ENCODE results near the gene PALD1.

Gene PALD1

GRCh38 chr10:70462349-70462984 lies 16.1 kb upstream of the PALD1 start:
- no peak overlapping the region for H3K4me3 ChIP-seq (ENCODE audit: low read length)
- TF ChIP-seq ZNF274 (IDR thresholded peaks at IDR 0.05; ENCODE audit: low read depth, low read length) = no peak

GRCh38 chr10:70465278-70465677 lies 13.3 kb upstream of the PALD1 start:
- H3K4me3 ChIP-seq (ENCODE audit: low read length) = no peak overlapping the region
- no peak for TF ChIP-seq ZNF274 (IDR thresholded peaks at IDR 0.05; ENCODE audit: low read depth, low read length)

GRCh38 chr10:70465832-70466231 lies 12.7 kb upstream of the PALD1 start:
- no peak overlapping the region for H3K4me3 ChIP-seq (ENCODE audit: low read length)
- no peak for TF ChIP-seq ZNF274 (IDR thresholded peaks at IDR 0.05; ENCODE audit: low read depth, low read length)

- no peak for TF ChIP-seq ZNF274 (IDR thresholded peaks at IDR 0.05; ENCODE audit: low read depth, low read length)
- H3K4me3 ChIP-seq (ENCODE audit: low read length) = no peak overlapping the region
These were observed 11.6 kb upstream of the PALD1 start for GRCh38 chr10:70466951-70467350.

- TF ChIP-seq ZNF274 (IDR thresholded peaks at IDR 0.05; ENCODE audit: low read depth, low read length) = no peak
- no peak overlapping the region for H3K4me3 ChIP-seq (ENCODE audit: low read length)
These were observed 5.6 kb upstream of the PALD1 start for GRCh38 chr10:70472799-70473454.

GRCh38 chr10:70474780-70475179 lies 3.8 kb upstream of the PALD1 start:
- H3K4me3 ChIP-seq (ENCODE audit: low read length) = no peak overlapping the region
- no peak for TF ChIP-seq ZNF274 (IDR thresholded peaks at IDR 0.05; ENCODE audit: low read depth, low read length)

GRCh38 chr10:70475661-70476060 lies 2.9 kb upstream of the PALD1 start:
- H3K4me3 ChIP-seq (ENCODE audit: low read length) = no peak overlapping the region
- no peak for TF ChIP-seq ZNF274 (IDR thresholded peaks at IDR 0.05; ENCODE audit: low read depth, low read length)

- TF ChIP-seq ZNF274 (IDR thresholded peaks at IDR 0.05; ENCODE audit: low read depth, low read length) = no peak
- H3K4me3 ChIP-seq (ENCODE audit: low read length) = no peak overlapping the region
These were observed 2.1 kb upstream of the PALD1 start for GRCh38 chr10:70476249-70477035.

- no peak for TF ChIP-seq ZNF274 (IDR thresholded peaks at IDR 0.05; ENCODE audit: low read depth, low read length)
- no peak overlapping the region; the same call in 1 of the 2 replicates for H3K4me3 ChIP-seq (ENCODE audit: low read length)
These were observed 855 bp upstream of the PALD1 start for GRCh38 chr10:70477661-70478162.

GRCh38 chr10:70479165-70479581 lies 606 bp downstream of the PALD1 start:
- no peak for TF ChIP-seq ZNF274 (IDR thresholded peaks at IDR 0.05; ENCODE audit: low read depth, low read length)
- H3K4me3 ChIP-seq (ENCODE audit: low read length) = peak overlapping the region; percentile 65; the same call in 1 of the 2 replicates

GRCh38 chr10:70479626-70480238 lies 1.2 kb downstream of the PALD1 start:
- TF ChIP-seq ZNF274 (IDR thresholded peaks at IDR 0.05; ENCODE audit: low read depth, low read length) = no peak
- H3K4me3 ChIP-seq (ENCODE audit: low read length) = peak overlapping the region; percentile 65; the same call in 1 of the 2 replicates

GRCh38 chr10:70480239-70480861 lies 1.8 kb downstream of the PALD1 start:
- peak overlapping the region; percentile 65; the same call in 1 of the 2 replicates for H3K4me3 ChIP-seq (ENCODE audit: low read length)
- TF ChIP-seq ZNF274 (IDR thresholded peaks at IDR 0.05; ENCODE audit: low read depth, low read length) = no peak

GRCh38 chr10:70481105-70481504 lies 2.5 kb downstream of the PALD1 start:
- TF ChIP-seq ZNF274 (IDR thresholded peaks at IDR 0.05; ENCODE audit: low read depth, low read length) = no peak
- no peak overlapping the region for H3K4me3 ChIP-seq (ENCODE audit: low read length)
